Measurements from ENCODE around the gene PGS1. TPM values are rescaled to one million over a fixed set of nuclear protein-coding genes. Genes with fewer than 3 reads are reported as not detected.

The PGS1 gene
- total and polyA plus RNA-seq, 10 of the 15 experiments (the other 5 are each of a cell fraction or from before 2014, with no cell fraction given): 1.3 to 37.6 (median 27.4) TPM

- DNase-seq (ENCODE audit: low read depth, low spot score): no peak
- Histone ChIP-seq H3K9ac (ENCODE audit: control insufficient read depth, insufficient read depth, low read length) (no peak overlapping the region), H4K20me1 (ENCODE audit: control insufficient read depth, insufficient read depth) (no peaks in the 10 kb centered on the region; the same call in 1 of the 2 replicates), H3K9me3 (replicated peaks; ENCODE audit: control insufficient read depth, insufficient read depth, low read length) (no peaks in the 10 kb centered on the region), H3K4me3 (no peak overlapping the region), H3K4me2 (ENCODE audit: control insufficient read depth, insufficient read depth) (no peak overlapping the region), H2AFZ (ENCODE audit: control insufficient read depth, low read depth, low read length) (no peak overlapping the region), H3K4me1 (ENCODE audit: control insufficient read depth, insufficient read depth, low read length) (peaks cover 2% of the 10 kb centered on the region), H3K36me3 (ENCODE audit: control insufficient read depth in 2 of 2, insufficient read depth in 2 of 2, low read length in 1 of 2) (peaks cover 33 to 46% of the 10 kb centered on the region in 2 experiments), H3K27me3 (replicated peaks in 1 of 2; ENCODE audit: control insufficient read depth in 2 of 2, insufficient read depth in 2 of 2, low read length in 1 of 2) (no peaks in the 10 kb centered on the region), H3K79me2 (ENCODE audit: control insufficient read depth, insufficient read depth, low read length) (peaks cover 14% of the 10 kb centered on the region), H3K27ac (ENCODE audit: control insufficient read depth, insufficient read depth) (no peak overlapping the region)
- ChIA-PET SMC1A (ENCODE audit: uncharacterized antibody, unreplicated experiment) (interaction anchor here (1.1 to 1.6 kb wide), 3 partner anchors 25 to 145 kb away, joined by 3 to 4 read pairs (median 3); no protein-coding TSS in a partner anchor), CTCF (interaction anchor here (0.6 to 1.6 kb wide), 3 partner anchors 23 to 34 kb away, joined by 3 to 6 read pairs (median 4); no protein-coding TSS in a partner anchor), POLR2A (no interaction called here), RAD21 (ENCODE audit: unreplicated experiment) (no interaction called here)
- no peak for ATAC-seq
- 87% methylated on average over 14 of the region's 14 CpGs for whole genome bisulfite sequencing (ENCODE audit: insufficient coverage, insufficient replicate concordance, low lambda C conversion rate, missing lambda C conversion rate)
- TF ChIP-seq E2F8 (IDR thresholded peaks at IDR 0.05; ENCODE audit: low read depth, partially characterized antibody) (no peak), ZNF207 (IDR thresholded peaks at IDR 0.05; ENCODE audit: borderline replicate concordance) (no peak), LARP7 (IDR thresholded peaks at IDR 0.05) (no peak), SMAD5 (IDR thresholded peaks at IDR 0.05; ENCODE audit: low read depth) (no peak), BCL11A (IDR thresholded peaks at IDR 0.05; ENCODE audit: low read depth, low read length) (no peak), BCLAF1 (IDR thresholded peaks at IDR 0.05) (no peak), RFX5 (IDR thresholded peaks at IDR 0.05; ENCODE audit: low read depth, low read length) (no peak), DPF2 (IDR thresholded peaks at IDR 0.05) (no peak), TBL1XR1 (IDR thresholded peaks at IDR 0.05; ENCODE audit: low read depth, low read length) (no peak)
- no peak for FAIRE-seq
- BruUV-seq (replicated peaks): no TSS peak
- intact Hi-C loops (cut with micrococcal nuclease; ENCODE audit: unreplicated experiment): no loop called here
- in situ Hi-C loops (cut with MboI): no loop called here
Measured at GRCh38 chr17:78396441-78397337, 18.2 kb downstream of the PGS1 start.
